NCI-H1105 treated with DMSO at 0.1 percent for 48 hours (cell line): ENCODE results near the gene SYT14.
"Not testable (repeated sequence)": the region's sequence is repeated elsewhere in the genome, so short reads cannot be mapped to it uniquely, and the experiment has no call there.

Experiments
- DNase-seq: peaks from one replicate; lab custom pipeline; 2025; lab: John Stamatoyannopoulos, UW

The SYT14 gene

DNA sequence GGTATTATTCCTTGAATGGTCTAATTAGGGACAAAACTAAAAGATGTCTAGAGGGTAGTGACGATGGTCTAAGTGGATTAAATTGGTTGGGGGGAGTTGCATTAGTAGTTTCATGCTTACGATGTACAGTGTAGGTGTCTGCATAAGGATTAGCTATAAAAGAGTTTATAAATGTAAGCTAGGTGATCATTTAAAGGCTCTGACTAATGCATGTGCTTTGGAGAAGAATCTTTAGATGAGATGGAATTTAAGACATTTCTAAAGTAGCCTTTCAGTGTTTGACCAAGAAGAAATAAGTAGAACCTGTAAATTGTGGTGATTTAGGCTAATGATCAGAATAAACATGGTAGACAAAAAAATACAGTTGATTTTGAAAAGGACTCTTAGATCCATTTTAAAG is 7.4 kb downstream of the SYT14 start:
- no peak for DNase-seq

DNA sequence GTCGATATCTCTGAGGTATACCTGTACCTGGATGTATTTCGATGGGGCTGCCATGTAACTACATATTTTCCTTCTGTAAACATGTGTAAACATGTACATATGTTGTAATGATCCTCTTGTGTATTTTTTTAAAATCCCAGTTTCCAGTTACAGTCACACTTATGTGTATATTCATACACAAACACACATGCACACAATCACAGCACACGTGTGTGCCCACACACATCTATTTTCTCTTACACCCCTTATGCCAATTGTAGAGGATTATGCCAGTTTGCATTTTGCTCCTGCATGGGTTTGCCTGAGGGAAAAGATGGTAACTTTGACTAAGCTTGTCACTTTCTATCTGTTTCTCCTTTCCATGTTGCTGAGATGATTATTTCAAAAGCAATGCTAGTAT is 10.1 kb downstream of the SYT14 start:
- no peak for DNase-seq

DNA sequence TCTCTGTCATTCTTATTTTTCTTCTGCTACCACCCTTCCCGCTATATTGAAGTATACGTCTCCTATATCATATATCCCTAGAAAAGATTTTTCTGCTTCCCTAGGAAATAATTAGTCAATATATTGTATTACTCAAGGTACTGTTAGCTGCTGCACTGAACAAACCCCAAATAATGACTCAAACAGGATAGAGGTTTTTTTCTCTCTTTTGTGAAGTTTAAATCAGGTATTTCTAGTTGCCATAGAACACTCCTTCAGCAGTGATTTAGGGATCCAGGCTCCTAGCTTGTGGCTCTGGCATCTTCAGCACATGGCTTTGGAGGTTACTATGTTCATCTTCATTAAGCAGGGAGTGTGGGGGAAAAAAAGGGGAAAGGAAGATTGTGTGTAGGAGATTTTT is 18.1 kb downstream of the SYT14 start:
- no peak for DNase-seq

DNA sequence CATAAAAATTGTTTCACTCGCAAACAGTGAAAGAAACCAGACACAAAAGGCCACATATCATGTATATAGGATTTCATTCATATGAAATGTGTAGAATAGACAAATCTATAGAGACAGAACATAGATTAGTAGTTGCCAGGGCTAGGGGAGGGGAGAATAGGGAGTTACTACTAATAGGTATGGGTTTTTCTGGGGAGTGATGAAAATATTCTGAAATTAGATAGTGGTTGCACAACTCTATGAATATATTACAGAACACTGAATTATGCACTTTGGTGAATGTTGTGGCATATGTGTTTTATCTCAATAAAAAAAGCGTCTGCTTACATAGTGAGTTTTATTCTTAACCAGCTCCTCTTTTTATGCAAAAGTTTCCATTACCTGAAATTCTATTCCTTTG is 21.6 kb downstream of the SYT14 start:
- no peak for DNase-seq

DNA sequence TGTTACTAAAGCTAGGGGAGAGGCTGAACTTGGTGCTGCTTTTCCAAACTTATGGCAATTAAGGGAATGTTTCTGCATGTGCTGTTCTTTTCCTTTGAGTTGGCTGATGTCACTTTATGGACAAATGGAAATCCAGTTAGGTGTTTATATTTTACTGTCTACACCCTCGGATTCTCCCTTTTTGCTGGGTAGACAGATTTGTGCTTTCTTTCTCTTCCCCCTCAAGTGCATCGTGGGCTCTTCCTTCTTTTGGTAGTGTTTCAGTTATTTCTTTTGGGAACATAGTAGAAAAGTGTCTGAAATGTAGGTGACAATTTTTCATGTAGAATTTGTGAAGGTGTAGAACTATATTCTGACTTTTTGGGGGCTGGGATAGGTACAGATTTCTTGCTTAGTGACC is 22.9 kb downstream of the SYT14 start:
- no peak for DNase-seq

DNA sequence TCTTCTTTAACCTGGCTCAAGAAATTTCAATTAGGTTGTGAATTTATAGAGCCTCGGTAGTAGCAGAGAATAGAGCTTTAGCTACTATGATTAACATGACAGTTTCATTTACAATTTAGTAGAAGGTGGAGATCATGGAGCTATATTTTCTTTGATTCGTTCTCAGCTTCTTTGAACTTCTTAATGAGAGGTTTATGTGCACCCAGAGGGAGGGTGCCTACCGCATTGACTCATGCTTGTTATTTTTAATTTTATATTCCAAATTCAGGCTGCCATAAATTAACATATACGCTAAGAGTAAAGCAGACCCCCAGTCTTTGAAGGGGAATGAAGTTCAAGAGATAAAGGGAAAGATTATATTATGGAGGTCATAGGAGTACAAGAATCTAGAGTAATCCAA is 24.4 kb downstream of the SYT14 start:
- DNase-seq: no peak

DNA sequence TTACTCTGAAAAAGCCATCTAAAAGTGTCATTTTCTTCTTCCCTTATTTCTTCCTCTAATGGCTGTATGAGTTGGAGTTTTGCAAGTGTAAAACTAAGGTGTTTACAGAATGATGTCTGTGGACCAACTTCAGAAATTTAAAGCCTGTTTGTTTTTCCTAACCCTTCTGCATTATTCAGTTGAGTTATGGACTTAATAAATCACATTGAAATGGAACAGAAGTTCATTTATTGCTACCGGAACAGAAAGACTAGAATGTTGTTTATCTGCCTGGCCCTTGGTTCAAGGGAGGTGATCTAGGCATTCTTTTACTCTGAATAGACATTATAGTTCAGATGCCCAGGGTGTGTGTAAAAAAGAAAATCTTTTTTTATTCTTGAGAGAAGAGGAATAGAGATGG is 24.8 kb downstream of the SYT14 start:
- no peak for DNase-seq

DNA sequence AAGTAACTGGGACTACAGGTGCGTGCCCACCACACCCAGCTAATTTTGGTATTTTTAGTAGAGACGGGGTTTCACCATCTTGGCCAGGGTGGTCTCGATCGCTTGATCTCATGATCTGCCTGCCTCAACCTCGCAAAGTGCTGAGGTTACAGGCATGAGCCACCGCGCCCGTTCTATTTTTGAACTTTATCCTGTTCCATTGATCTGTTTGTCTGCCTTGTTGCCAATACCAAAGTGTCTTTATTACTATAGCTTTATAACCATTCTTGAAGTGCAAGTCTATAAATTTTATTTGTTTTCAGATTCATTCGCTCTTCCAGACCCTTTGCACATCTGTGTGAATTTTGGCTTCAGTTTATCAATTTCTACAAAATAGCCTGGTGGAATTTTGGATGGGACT is 28.0 kb downstream of the SYT14 start:
- DNase-seq: no peak

DNA sequence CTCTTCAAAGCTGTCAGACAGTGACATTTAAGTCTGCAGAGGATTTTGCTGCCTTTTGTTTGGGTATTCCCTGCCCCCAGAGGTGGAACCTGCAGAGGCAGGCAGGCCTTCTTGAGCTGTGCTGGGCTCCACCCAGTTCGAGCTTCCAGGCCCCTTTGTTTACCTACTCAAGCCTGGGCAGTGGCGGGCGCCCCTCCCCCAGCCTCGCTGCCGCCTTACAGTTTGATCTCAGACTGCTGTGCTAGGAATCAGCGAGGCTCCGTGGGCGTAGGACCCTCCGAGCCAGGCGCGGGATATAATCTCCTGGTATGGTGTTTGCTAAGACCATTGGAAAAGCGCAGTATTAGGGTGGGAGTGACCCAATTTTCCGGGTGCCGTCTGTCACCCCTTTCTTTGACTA is 40.7 kb downstream of the SYT14 start:
- not testable (repeated sequence) for DNase-seq

DNA sequence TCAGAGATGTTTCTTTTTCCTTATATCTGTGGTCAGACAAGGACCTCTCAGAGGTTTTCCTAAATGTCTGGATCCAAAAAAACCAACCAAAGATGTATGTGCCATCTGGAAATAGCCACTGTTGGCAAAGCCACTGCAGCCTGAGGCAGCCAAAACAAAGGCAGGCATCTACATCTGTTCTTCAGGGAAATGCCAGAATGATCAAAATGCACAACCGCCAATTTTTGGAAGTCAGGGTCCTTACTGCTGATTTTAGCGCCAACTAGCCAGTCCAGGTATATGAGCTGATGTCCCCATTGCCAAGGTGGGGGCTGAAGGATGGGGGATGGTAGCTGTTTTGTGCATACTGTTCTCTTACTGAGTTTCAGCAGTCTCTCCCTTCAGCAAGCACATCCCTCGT is 45.9 kb downstream of the SYT14 start:
- DNase-seq: no peak

DNA sequence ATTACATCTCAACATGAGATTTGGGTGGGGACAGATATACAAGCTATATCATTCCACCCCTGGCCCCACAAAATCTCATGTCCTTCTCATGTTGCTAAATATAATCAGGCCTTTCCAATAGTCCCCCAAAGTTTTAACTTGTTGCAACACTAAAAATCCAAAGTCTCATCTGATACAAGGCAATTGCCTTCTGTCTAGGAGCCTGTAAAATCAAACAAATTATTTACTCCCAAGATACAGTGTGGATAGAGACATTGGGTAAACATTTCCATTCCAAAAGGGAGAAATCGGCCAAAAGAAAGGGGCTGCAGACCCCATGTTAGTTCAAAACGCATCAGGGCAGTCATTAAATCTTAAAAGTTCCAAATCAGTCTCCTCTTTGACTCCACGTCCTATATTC is 47.0 kb downstream of the SYT14 start:
- DNase-seq: no peak

DNA sequence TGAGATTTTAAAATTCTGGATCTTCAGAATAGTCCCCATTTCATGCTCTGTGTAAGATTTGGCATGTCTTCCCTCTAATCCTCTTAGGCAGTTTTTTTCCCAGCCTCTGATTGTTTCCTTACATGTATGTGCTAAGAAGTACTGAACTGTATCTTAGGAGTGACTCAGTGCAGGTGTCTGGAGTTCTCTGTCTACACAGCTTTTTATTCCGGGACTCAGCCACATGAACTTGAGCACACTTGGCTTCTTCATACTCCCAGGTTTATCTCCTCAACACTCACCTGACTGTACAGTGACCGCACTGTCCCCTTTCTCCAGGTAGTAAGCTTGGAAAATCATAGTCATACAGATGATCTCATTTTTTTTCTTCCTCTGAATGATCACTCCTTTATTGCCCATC is 50.7 kb downstream of the SYT14 start:
- DNase-seq: no peak

DNA sequence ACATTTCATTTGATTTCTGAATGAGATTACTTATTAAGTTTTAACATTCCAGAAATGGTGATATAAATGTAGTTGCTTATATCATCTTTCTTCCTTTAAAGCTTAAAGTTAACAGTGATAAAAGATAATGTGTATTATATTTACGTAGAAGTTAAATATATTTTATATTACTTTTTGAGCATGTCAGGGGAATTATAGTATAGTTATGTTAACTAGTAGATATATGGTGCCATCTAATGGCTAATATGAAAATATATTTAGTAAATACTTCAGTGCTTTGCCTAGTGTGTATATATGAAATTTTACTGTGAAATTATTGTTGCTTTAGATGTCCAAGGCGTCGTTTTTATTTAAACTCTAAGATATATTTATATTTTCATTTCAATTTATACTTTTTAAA is 51.5 kb downstream of the SYT14 start:
- DNase-seq: peak; percentile 68

DNA sequence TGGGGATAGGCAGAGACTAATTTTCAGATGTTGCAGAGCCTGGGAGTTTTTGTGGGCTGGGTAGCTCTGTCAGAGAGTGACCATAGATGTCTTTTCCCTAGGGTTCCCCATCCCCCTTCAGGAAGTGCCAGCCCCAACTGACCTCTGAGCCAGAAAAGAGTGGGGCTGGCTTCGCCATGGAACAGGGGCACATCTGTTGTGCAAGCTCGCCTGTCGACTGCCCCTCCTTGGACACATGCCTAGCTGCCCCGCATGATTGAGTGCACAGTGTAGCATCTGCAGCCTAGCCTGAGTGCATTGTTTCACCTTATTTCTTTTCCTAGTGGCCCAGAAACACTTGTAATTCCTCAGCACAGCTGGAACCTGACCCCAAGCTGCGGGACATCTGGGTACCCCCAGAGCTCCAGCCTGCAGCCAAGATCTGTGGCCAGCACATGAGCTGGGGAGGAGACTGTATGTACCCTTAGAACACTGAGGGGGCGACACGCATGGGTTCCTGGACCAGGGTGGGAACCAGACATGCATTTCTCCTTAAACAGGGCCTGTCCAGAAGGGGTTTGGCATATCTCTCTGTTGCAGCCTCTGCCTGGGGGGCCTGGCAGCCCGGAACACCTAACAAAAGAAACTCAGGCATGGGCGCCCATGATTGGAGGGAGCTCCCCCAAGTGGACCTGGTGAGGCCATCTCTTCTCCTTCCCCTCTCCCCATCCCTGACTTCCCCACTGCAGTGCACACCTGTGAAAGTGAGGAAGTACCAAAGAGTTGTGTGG is 55.2 kb downstream of the SYT14 start:
- DNase-seq: no peak

DNA sequence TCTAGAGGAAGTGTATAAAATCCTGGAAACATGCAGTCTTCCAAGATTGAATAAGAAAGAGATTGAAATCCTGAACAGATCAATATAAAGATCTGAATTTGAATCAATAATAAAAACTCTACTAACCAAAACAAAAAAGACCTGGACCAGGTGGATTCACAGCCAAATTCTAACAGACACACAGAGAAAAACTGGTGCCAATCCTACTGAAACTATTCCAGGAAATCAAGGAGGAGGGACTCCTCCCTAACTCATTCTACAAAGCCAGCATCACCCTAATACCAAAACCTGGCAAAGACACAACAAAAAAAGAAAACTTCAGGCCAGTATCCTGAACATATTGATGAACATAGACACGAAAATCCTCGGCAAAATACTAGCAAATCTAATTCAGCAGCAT is 58.3 kb downstream of the SYT14 start:
- no peak for DNase-seq

DNA sequence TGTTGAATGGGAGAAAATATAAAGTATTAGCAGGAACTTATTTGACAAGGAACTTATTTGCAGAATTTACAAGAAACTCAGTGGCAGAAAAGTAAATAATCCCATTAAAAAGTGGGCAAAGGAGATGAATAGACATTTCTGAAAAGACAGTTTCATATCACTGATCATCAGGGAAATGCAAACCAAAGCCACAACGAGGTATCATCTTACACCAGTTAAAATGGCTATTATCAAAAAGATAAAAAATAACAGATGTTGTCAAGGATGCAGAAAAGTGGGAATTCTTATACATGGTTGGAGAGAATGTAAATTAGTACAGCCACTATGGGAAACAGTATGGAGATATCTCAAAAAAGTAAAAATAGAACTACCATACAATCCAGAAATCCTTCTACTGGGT is 61.0 kb downstream of the SYT14 start:
- DNase-seq: no peak

DNA sequence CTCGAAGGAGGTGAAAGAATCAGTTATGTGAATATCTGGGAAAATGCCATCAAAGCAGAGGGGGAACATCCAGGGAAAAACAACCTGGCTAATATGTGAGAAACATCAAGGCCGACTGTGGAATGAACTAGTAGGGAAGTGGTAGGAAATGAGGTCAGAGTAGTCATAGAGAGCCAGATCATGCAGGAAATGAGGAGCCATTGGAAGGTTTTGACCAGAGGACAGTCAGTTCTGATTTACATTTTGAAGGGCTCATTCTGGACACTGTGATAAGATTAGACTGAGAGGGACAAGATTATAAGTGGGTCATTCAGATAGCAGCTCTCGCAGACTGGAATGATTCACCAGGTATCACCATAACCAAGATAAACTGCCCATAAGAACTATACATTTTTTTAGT is 63.7 kb downstream of the SYT14 start:
- no peak for DNase-seq

DNA sequence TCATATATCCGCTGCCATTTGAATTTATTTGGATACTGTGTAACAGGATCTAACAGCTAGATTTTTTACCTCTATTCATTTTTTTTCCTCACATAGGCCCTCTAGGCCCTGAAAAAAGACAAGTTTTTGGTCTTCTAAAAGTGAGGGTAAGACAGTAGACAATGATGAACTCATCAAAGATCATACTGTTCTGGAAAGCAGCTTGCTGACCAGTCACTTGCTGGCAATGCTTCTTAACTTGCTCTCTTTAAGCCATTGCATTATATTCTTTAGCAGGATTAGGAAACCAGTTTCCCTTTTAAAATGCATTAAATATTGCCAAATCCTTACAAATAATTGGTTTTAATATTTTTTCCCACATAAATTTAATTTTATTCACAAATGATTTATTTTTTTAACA is 65.5 kb downstream of the SYT14 start:
- no peak for DNase-seq

DNA sequence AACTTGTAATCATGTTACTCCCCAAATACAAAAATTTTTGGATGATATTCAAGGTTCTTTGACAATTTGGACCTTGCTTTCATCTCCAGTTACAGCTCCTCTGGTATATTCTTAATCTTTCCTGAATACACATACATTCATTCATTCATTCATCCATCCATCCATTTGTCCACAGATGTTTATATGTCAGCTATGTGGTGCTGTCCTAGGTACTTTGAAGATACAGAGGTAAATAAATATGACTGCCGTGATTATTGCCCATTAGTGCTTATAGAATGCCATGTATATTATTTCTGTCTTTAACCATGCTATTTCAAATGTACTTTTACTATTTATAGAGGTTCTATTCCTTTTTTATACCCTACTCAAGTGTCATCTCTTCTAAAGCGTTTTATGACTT is 72.1 kb downstream of the SYT14 start:
- DNase-seq: no peak

DNA sequence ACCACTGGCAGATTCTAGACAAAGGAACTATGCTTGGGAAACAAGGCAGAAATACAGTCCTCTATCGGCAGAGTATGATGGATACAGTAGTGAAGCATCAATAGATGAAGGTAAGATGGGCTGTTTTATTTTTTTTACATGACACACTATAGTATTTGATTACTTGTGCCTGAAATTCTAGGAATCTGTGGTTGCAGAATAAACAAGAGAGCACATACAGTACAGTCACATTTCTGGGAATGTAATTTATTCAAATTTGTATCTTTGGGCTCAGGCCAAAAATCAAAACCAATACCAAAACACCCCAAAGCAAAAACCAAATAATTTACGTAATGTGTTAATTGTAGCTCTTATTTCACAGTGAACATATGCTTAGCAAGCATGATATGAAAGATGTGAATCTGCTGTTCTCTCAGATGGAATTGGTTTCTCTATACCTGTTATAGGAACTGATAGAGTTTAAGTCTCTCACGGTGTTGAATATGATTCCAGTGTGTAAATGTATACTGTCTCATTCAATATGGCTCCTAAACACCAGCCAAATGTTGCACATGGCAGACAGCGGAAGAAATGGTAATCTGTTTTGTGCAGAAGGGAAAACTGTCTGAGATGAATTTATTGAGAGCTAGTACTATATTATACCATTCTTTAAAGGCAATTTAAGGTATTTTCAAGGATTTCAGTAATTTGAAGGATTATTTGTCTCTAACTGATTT is 83.3 kb downstream of the SYT14 start:
- no peak for DNase-seq

DNA sequence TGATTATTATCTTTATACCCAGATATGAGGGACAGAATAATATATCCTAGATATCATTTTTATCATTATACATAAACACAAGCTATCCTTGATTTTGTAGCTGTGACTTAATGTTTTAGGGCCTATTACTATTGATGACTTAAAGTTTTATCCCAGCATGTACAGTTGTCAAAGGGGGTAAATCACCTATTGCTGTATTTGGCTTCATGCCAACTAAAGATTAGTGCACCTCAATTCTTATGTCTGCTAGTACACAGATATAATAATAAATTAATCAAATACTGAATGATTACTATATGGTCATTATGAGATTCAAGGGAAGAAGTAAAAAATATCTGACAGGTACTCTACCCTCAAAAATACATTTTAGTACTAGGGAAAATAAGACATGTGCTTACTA is 84.0 kb downstream of the SYT14 start:
- DNase-seq: no peak

DNA sequence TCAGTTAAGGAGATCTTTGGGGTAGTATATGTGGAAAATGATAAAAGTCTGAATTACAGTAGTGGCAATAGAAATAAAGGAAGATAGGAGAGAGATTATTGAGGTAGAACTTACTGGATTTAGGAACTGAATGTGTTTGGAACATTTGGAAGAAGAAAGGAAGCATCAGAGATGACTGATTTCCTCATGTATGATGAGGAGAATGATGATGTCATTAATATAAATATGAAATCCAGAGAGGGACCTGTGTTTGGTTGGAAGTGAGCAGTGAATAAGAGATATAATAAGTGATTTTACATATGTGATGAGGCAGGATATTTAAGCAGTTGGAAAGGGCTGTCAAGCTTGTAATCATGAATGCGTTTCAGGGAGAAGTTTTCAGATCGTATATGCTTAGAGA is 86.3 kb downstream of the SYT14 start:
- no peak for DNase-seq

DNA sequence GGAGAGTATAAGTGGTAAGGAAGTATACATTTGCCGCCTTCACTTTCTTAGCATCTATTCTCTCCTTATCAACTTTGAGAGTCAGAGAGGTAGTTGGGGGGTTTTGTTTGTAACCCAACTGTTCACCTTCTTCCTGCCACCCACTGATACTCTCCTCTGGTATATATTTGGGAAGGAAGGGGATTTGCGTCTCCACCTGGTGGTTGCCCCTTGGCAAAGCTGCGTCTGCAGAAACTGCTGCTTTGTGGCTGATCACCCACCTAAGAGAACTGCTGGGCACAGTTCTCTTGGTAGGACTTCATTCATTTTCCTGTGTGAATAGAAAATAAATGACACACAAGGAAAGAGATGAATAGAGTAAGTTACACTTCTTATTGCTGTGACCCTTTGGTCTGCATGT is 87.0 kb downstream of the SYT14 start:
- DNase-seq: no peak

DNA sequence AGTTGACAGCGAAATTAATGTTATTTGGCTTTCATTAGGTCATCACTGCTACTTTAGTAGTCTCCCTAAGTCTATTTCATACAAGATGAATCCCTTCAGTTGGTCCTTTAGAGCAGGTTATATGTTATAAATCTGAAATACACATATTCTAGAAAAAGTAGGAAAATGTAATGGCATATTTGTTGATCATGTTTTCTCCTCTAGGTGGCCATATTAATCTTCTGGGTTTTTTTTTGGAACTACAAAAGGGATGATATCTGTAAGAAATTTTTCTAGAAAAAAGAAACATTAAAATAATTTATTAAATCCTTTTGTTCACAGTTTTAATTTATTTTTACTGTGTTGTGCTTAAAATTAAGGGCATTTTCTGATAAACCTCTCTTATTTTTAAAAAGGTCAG is 87.9 kb downstream of the SYT14 start:
- DNase-seq: no peak
